Panc1 (cell line): ENCODE results near the gene RFX1. TPM values are rescaled to one million over a fixed set of nuclear protein-coding genes. Genes with fewer than 3 reads are reported as not detected.

ENCODE experiments used
- ATAC-seq: fragments of 200-7000 bp; cut with Tn5 transposase; 2 replicates; pipeline ENCODE4 v1.9.1; 2020; ENCODE audit warnings: mild to moderate bottlenecking, moderate library complexity
- Bru-seq: library from RNA; stranded (reverse); fragments of 400-500 nt; gene quantifications from one replicate; lab custom pipeline; 2021; lab: Mats Ljungman, UMichigan
- BruChase-seq, 2 experiments: library from RNA; stranded (reverse); fragments of 400-500 nt; gene quantifications; one replicate each; lab custom pipeline; 2021; lab: Mats Ljungman, UMichigan
- BruUV-seq: library from RNA; stranded (reverse); fragments of 400-500 nt; replicated peaks from 2 replicates; lab custom pipeline; 2021; lab: Mats Ljungman, UMichigan
- CTCF ChIA-PET: fragments of 300-600 bp; sonication (Branson Sonifier 250); formaldehyde crosslinking; loops from one replicate; lab custom pipeline; 2022; ENCODE audit warnings: antibody characterized with exemption; lab: Charles Lee
- POLR2A ChIA-PET: fragments of 300-600 bp; sonication (Branson Sonifier 250); formaldehyde crosslinking; loops from one replicate; lab custom pipeline; 2022; ENCODE audit warnings: antibody characterized with exemption; lab: Charles Lee
- DNase-seq: peaks from one replicate; pipeline ENCODE4 v3.0.0-alpha.2; 2010; ENCODE audit warnings: low read depth, low spot score
- H3K27ac ChIP-seq: 2 replicates; pipeline ENCODE4 v1.5.1; 2011; ENCODE audit warnings: mild to moderate bottlenecking, low read length, inconsistent platforms
- H3K27me3 ChIP-seq: fragments of 200-500 bp; sonication (Bioruptor generic); 2 replicates; pipeline ENCODE4 v1.6.0; 2014; ENCODE audit warnings: low read length, inconsistent platforms; ENCODE audit not compliant: control insufficient read depth, insufficient read depth
- H3K36me3 ChIP-seq: fragments of 200-500 bp; sonication (Bioruptor generic); 2 replicates; pipeline ENCODE4 v1.5.1; 2014; ENCODE audit warnings: inconsistent platforms, mild to moderate bottlenecking, low read length, moderate library complexity; ENCODE audit not compliant: control insufficient read depth, insufficient read depth
- H3K4me1 ChIP-seq: 2 replicates; pipeline ENCODE4 v1.5.1; 2011; ENCODE audit warnings: inconsistent platforms, mild to moderate bottlenecking, low read length, moderate library complexity; ENCODE audit not compliant: control insufficient read depth, insufficient read depth
- H3K4me3 ChIP-seq, 2 experiments: 2 replicates each; pipeline ENCODE4 v1.5.1; 2011 to 2012; ENCODE audit warnings: low read depth in 2 of 2, low read length in 2 of 2, mild to moderate bottlenecking in 2 of 2, inconsistent platforms in 1 of 2, moderate library complexity in 1 of 2
- H3K9me3 ChIP-seq: fragments of 200-500 bp; sonication (Bioruptor generic); 2 replicates; pipeline ENCODE4 v1.5.1; 2014; ENCODE audit warnings: low read depth, mild to moderate bottlenecking, inconsistent platforms, low read length, moderate library complexity; ENCODE audit not compliant: control insufficient read depth, insufficient read depth
- CTCF ChIP-seq: fragments of 450-650 bp; IDR thresholded peaks from 2 replicates; pipeline ENCODE4 v1.5.1; 2017; ENCODE audit warnings: mild to moderate bottlenecking
- POLR2AphosphoS5 ChIP-seq: IDR thresholded peaks from 2 replicates; pipeline ENCODE4 v1.6.1; 2012; ENCODE audit warnings: mild to moderate bottlenecking, low read depth, low read length, moderate library complexity
- REST ChIP-seq, 2 experiments: IDR thresholded peaks; 2 replicates each; pipeline ENCODE4 v1.6.1; 2011 to 2012; ENCODE audit warnings: low read depth in 2 of 2, control low read depth in 1 of 2, low read length in 1 of 2, mild to moderate bottlenecking in 1 of 2, moderate library complexity in 1 of 2; ENCODE audit not compliant: insufficient read depth in 1 of 2
- SIN3A ChIP-seq: IDR thresholded peaks from 2 replicates; pipeline ENCODE4 v1.6.1; 2012; ENCODE audit warnings: low read depth, mild to moderate bottlenecking, low read length, moderate library complexity, borderline replicate concordance; ENCODE audit not compliant: insufficient read depth
- TCF7L2 ChIP-seq: IDR thresholded peaks from 2 replicates; pipeline ENCODE4 v1.6.1; 2011; ENCODE audit warnings: mild to moderate bottlenecking, low read depth, low read length, inconsistent platforms
- in situ Hi-C: cut with HindIII; loops from 2 replicates; pipeline ENCODE4 v1.10.0; 2016; ENCODE audit warnings: low sequenced_read_pairs, low pct_unique_long_range_greater_than_20kb
- intact Hi-C: fragments of 100-400 bp; cut with micrococcal nuclease; formaldehyde crosslinking; loops from one replicate; pipeline ENCODE4 v1.10.0; 2022; ENCODE audit not compliant: unreplicated experiment
- long read RNA-seq: library from polyadenylated mRNA; unstranded; transcript quantifications from one replicate; pipeline ENCODE4 v2.0.0, GENCODE V29; 2021; ENCODE audit not compliant: unreplicated experiment
- polyA plus RNA-seq: library from polyadenylated mRNA; unstranded; fragments of >200 nt; gene quantifications from one replicate; pipeline ENCODE4 v1.2.1, GENCODE V29; 2012; ENCODE audit warnings: missing spikeins; ENCODE audit not compliant: insufficient read length
- total RNA-seq: library from RNA; stranded (reverse); gene quantifications from one replicate; pipeline ENCODE4 v1.2.1, GENCODE V29; 2021; ENCODE audit not compliant: unreplicated experiment

RFX1 gene
- total RNA-seq (15.2 TPM), Bru-seq, nascent RNA (percentile 53 among the genes with signal in this experiment), BruChase-seq, experiment 1, labeled RNA remaining after a 2-hour chase (percentile 49 among the genes with signal in this experiment), BruChase-seq, experiment 2, labeled RNA remaining after a 6-hour chase (percentile 52 among the genes with signal in this experiment)
- 31.2 TPM for polyA plus RNA-seq
- long read RNA-seq, partial matches to known transcripts, result 4 of 7 reads
- long read RNA-seq, other reads (novel, unspliced or antisense), result 3 of 7 reads

- peak; percentile 93 for DNase-seq
- in situ Hi-C loops, result no loop called here
- intact Hi-C loops, result no loop called here
- peaks cover 12% of the 10 kb centered on the region for H3K4me1 ChIP-seq
- H3K36me3 ChIP-seq, result no peaks in the 10 kb centered on the region; the same call in 1 of the 2 replicates
- peak; percentile 90 for ATAC-seq
- H3K27me3 ChIP-seq, result no peaks in the 10 kb centered on the region
- peak within 1 kb of the TSS; percentile 91 for H3K27ac ChIP-seq
- no peaks in the 10 kb centered on the region for H3K9me3 ChIP-seq
- POLR2A ChIA-PET, result no interaction called here
- no TSS peak for BruUV-seq
- TF ChIP-seq TCF7L2 (peak; percentile 87), POLR2AphosphoS5 (no peak), SIN3A (peak; percentile 68; the same call in 1 of the 2 replicates)
- H3K4me3 ChIP-seq, result peak within 1 kb of the TSS; percentile 66 to 69
- CTCF ChIA-PET, result no interaction called here
Measured at GRCh38 chr19:14006085-14006765, at the start of gene RFX1. Gene RFX1 (minus strand): TSS chr19:14006320. CDS start chr19:13993843, 12,477 bp downstream.

- no peak overlapping the region for H3K27ac ChIP-seq
- DNase-seq (no peak), ATAC-seq (no peak)
- CTCF ChIA-PET, result no interaction called here
- H3K27me3 ChIP-seq, result no peaks in the 10 kb centered on the region
- POLR2A ChIA-PET, result no interaction called here
- H3K4me1 ChIP-seq, result peaks cover 5% of the 10 kb centered on the region; the same call in 1 of the 2 replicates
- in situ Hi-C loops, result no loop called here
- TF ChIP-seq POLR2AphosphoS5, result no peak
- H3K4me3 ChIP-seq, result no peak overlapping the region
- no TSS peak for BruUV-seq
- H3K36me3 ChIP-seq, result no peaks in the 10 kb centered on the region
- intact Hi-C loops, result no loop called here
- H3K9me3 ChIP-seq, result no peaks in the 10 kb centered on the region
Measured at GRCh38 chr19:14055396-14055795, 49.3 kb upstream of the RFX1 start.

- no peaks in the 10 kb centered on the region for H3K9me3 ChIP-seq
- intact Hi-C loops (no loop called here), in situ Hi-C loops (no loop called here)
- TF ChIP-seq POLR2AphosphoS5 (no peak), SIN3A (no peak), CTCF (no peak), REST (IDR thresholded peaks at IDR 0.05; ENCODE audit: insufficient read depth in 1 of 2, low read depth in 2 of 2, low read length in 1 of 2) (no peak), TCF7L2 (no peak)
- H3K4me1 ChIP-seq, result peaks cover 5% of the 10 kb centered on the region; the same call in 1 of the 2 replicates
- DNase-seq, result no peak
- no peak for ATAC-seq
- CTCF ChIA-PET, result interaction anchor here (0.6 to 0.8 kb wide), 2 partner anchors 18 to 143 kb away, joined by 3 to 4 read pairs; partner anchors contain the start of gene MISP3
- BruUV-seq, result no TSS peak
- no peak overlapping the region for H3K27ac ChIP-seq
- POLR2A ChIA-PET, result no interaction called here
- H3K36me3 ChIP-seq, result no peaks in the 10 kb centered on the region
- H3K27me3 ChIP-seq, result no peaks in the 10 kb centered on the region
- H3K4me3 ChIP-seq, result no peak overlapping the region
Measured at GRCh38 chr19:14054721-14055120, 48.6 kb upstream of the RFX1 start.
